ENCODE data around the gene FUNDC1.

DNA sequence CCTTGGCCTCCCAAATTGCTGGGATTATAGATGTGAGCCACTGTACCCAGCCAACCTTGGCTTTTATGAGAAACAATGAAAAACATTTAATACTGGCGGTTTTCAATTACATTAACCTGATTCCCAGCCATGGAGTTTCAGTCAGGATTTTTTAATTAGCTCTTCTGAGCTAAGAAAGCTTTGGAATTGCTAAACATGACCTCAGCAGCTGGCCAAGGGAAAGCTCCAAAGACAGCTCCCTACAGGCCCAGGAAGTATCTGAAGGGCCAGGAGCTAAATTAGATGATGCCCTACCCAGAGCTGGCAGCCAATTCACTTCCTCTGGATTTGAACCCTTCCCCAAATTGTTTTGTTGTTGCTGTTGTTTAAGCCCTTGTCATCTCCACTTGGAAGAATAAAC lies 26.5 kb upstream of the FUNDC1 start:
- no peak for TF ChIP-seq FOXA2 (IDR thresholded peaks at IDR 0.05)
- TF ChIP-seq CTCF (IDR thresholded peaks at IDR 0.05; ENCODE audit: low read depth, low read length, missing input control), result no peak
- TF ChIP-seq, protein P1, sequence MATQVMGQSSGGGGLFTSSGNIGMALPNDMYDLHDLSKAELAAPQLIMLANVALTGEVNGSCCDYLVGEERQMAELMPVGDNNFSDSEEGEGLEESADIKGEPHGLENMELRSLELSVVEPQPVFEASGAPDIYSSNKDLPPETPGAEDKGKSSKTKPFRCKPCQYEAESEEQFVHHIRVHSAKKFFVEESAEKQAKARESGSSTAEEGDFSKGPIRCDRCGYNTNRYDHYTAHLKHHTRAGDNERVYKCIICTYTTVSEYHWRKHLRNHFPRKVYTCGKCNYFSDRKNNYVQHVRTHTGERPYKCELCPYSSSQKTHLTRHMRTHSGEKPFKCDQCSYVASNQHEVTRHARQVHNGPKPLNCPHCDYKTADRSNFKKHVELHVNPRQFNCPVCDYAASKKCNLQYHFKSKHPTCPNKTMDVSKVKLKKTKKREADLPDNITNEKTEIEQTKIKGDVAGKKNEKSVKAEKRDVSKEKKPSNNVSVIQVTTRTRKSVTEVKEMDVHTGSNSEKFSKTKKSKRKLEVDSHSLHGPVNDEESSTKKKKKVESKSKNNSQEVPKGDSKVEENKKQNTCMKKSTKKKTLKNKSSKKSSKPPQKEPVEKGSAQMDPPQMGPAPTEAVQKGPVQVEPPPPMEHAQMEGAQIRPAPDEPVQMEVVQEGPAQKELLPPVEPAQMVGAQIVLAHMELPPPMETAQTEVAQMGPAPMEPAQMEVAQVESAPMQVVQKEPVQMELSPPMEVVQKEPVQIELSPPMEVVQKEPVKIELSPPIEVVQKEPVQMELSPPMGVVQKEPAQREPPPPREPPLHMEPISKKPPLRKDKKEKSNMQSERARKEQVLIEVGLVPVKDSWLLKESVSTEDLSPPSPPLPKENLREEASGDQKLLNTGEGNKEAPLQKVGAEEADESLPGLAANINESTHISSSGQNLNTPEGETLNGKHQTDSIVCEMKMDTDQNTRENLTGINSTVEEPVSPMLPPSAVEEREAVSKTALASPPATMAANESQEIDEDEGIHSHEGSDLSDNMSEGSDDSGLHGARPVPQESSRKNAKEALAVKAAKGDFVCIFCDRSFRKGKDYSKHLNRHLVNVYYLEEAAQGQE (IDR thresholded peaks at IDR 0.05), result no peak
- TF ChIP-seq EGR1 (IDR thresholded peaks at IDR 0.05; ENCODE audit: low read depth in 2 of 2), result no peak
- no peak for TF ChIP-seq TAF1 (conservative IDR thresholded peaks at IDR 0.05)
- no peak for TF ChIP-seq SP1 (IDR thresholded peaks at IDR 0.05)
- no peak for TF ChIP-seq RAD21 (IDR thresholded peaks at IDR 0.05)
- no peak for TF ChIP-seq GABPA (IDR thresholded peaks at IDR 0.05 in 1 of 2, conservative IDR thresholded peaks at IDR 0.05 in 1 of 2)
- no peak for TF ChIP-seq JUND (IDR thresholded peaks at IDR 0.05)
- TF ChIP-seq RXRA (IDR thresholded peaks at IDR 0.05), result no peak
- TF ChIP-seq FOXA1 (IDR thresholded peaks at IDR 0.05), result no peak

All from liver (tissue), 3 donors.